GM13976 (cell line): Measurements from ENCODE around the gene MCTP1.

ENCODE experiments used
- DNase-seq: peaks from one replicate; pipeline ENCODE4 v3.0.0; 2012; ENCODE audit warnings: low spot score
- CTCF ChIP-seq: IDR thresholded peaks from 2 replicates; pipeline ENCODE4 v1.5.1; 2012; ENCODE audit warnings: borderline replicate concordance, mild to moderate bottlenecking; ENCODE audit not compliant: insufficient read depth; ENCODE audit errors: extremely low read depth, missing control alignments, control extremely low read depth
- in situ Hi-C: fragments of 300-500 bp; cut with MboI; formaldehyde crosslinking; loops from one replicate; pipeline ENCODE4 v1.12.0; 2022; ENCODE audit warnings: low sequenced_read_pairs, mixed read lengths, inconsistent platforms; ENCODE audit not compliant: unreplicated experiment

Gene MCTP1

GRCh38 chr5:94818904-94819303, 466.0 kb downstream of the MCTP1 start:
- no peak for DNase-seq
- no peak for TF ChIP-seq CTCF
- in situ Hi-C loops, result no loop called here

GRCh38 chr5:94815313-94816039, 469.4 kb downstream of the MCTP1 start:
- DNase-seq, result no peak
- no peak for TF ChIP-seq CTCF
- in situ Hi-C loops, result no loop called here

GRCh38 chr5:94812232-94812631, 472.7 kb downstream of the MCTP1 start:
- in situ Hi-C loops, result no loop called here
- no peak for TF ChIP-seq CTCF
- no peak for DNase-seq

- no peak for TF ChIP-seq CTCF
- DNase-seq, result no peak
- in situ Hi-C loops, result no loop called here
Measured at GRCh38 chr5:94811331-94811730, 473.6 kb downstream of the MCTP1 start.

- in situ Hi-C loops, result no loop called here
- no peak for TF ChIP-seq CTCF
- DNase-seq, result no peak
Measured at GRCh38 chr5:94810877-94811276, 474.0 kb downstream of the MCTP1 start.

- in situ Hi-C loops, result no loop called here
- no peak for TF ChIP-seq CTCF
- DNase-seq, result no peak
Measured at GRCh38 chr5:94810281-94810680, 474.6 kb downstream of the MCTP1 start.
